Measurements from ENCODE around the gene BROX. TPM values are rescaled to one million over a fixed set of nuclear protein-coding genes. Genes with fewer than 3 reads are reported as not detected.
"Not testable (repeated sequence)": the region's sequence is repeated elsewhere in the genome, so short reads cannot be mapped to it uniquely, and the experiment has no call there.

The BROX gene
- total RNA-seq, 4 donors from 2014 or later = 35.7 to 47.9 (median 41.4) TPM

- Histone ChIP-seq H3K4me3 (no peak overlapping the region), H3K4me1 (peaks cover 0 to 4% (median 1%) of the 10 kb centered on the region in 4 donors), H3K9me3 (no peaks in the 10 kb centered on the region), H3K27ac (no peak overlapping the region), H3K36me3 (no peaks in the 10 kb centered on the region), H3K27me3 (no peaks in the 10 kb centered on the region)
- 77 to 80% methylated on average over 3 of the region's 3 CpGs for WGBS, 2 donors
- TF ChIP-seq POLR2A (IDR thresholded peaks at IDR 0.05) (no peak), EP300 (IDR thresholded peaks at IDR 0.05) (no peak), CTCF (IDR thresholded peaks at IDR 0.05) (no peak)
- DNase-seq (ENCODE audit: low spot score in 2 of 2) = no peak
These were observed 38.9 kb downstream of the BROX start for GRCh38 chr1:222751255-222751654.

GRCh38 chr1:222754366-222755139 lies 42.2 kb downstream of the BROX start:
- TF ChIP-seq CTCF (IDR thresholded peaks at IDR 0.05) = no peak
- no peak for TF ChIP-seq POLR2A (IDR thresholded peaks at IDR 0.05)
- peak in 1 of 2 donors; percentile 46 for TF ChIP-seq EP300 (IDR thresholded peaks at IDR 0.05)
- peak; percentile 42 to 52 for DNase-seq (ENCODE audit: low spot score in 2 of 2)
- H3K27ac ChIP-seq = no peak overlapping the region
- no peaks in the 10 kb centered on the region for H3K36me3 ChIP-seq
- H3K4me1 ChIP-seq = peaks cover 0 to 4% (median 1%) of the 10 kb centered on the region in 4 donors
- H3K9me3 ChIP-seq = no peaks in the 10 kb centered on the region
- no peaks in the 10 kb centered on the region for H3K27me3 ChIP-seq
- H3K4me3 ChIP-seq = no peak overlapping the region
- WGBS, 2 donors = 58 to 69% methylated on average over 10 of the region's 10 CpGs

GRCh38 chr1:222757646-222758268 lies 45.4 kb downstream of the BROX start:
- Histone ChIP-seq H3K27ac (no peak overlapping the region), H3K36me3 (no peaks in the 10 kb centered on the region), H3K27me3 (no peaks in the 10 kb centered on the region), H3K9me3 (no peaks in the 10 kb centered on the region), H3K4me3 (no peak overlapping the region), H3K4me1 (peaks cover 0 to 2% (median 0%) of the 10 kb centered on the region in 4 donors)
- no peak for DNase-seq (ENCODE audit: low spot score in 2 of 2)
- no peak for TF ChIP-seq CTCF (IDR thresholded peaks at IDR 0.05)
- 77 to 81% methylated on average over 10 of the region's 10 CpGs for WGBS, 2 donors

- Histone ChIP-seq H3K36me3 (no peaks in the 10 kb centered on the region), H3K4me1 (peaks cover 0 to 2% (median 0%) of the 10 kb centered on the region in 4 donors), H3K4me3 (no peak overlapping the region), H3K27me3 (no peaks in the 10 kb centered on the region), H3K27ac (no peak overlapping the region), H3K9me3 (no peaks in the 10 kb centered on the region)
- DNase-seq (ENCODE audit: low spot score in 2 of 2) = no peak
- TF ChIP-seq POLR2A (IDR thresholded peaks at IDR 0.05) (no peak), EP300 (IDR thresholded peaks at IDR 0.05) (no peak), CTCF (IDR thresholded peaks at IDR 0.05) (no peak)
- WGBS, 2 donors = 65 to 69% methylated on average over 5 of the region's 5 CpGs
These were observed 47.2 kb downstream of the BROX start for GRCh38 chr1:222759451-222760035.

GRCh38 chr1:222761083-222761482 lies 48.7 kb downstream of the BROX start:
- no peaks in the 10 kb centered on the region for H3K36me3 ChIP-seq
- H3K9me3 ChIP-seq = no peaks in the 10 kb centered on the region
- H3K4me3 ChIP-seq = no peak overlapping the region
- H3K27ac ChIP-seq = no peak overlapping the region
- DNase-seq (ENCODE audit: low spot score in 2 of 2) = no peak
- WGBS, 2 donors = 67 to 73% methylated on average over 1 of the region's 1 CpG
- H3K4me1 ChIP-seq = no peaks in the 10 kb centered on the region
- TF ChIP-seq POLR2A (IDR thresholded peaks at IDR 0.05) (no peak), CTCF (IDR thresholded peaks at IDR 0.05) (no peak), EP300 (IDR thresholded peaks at IDR 0.05) (no peak)
- H3K27me3 ChIP-seq = no peaks in the 10 kb centered on the region

GRCh38 chr1:222762178-222762577 lies 49.8 kb downstream of the BROX start:
- H3K9me3 ChIP-seq; H3K4me3 ChIP-seq; H3K27ac ChIP-seq; H3K36me3 ChIP-seq; H3K27me3 ChIP-seq; DNase-seq (ENCODE audit: low spot score in 2 of 2); H3K4me1 ChIP-seq: not testable (repeated sequence)
- 49 to 70% methylated on average over 4 of the region's 4 CpGs for WGBS, 2 donors
